Measurements from ENCODE around the gene APOM.

APOM gene

DNA sequence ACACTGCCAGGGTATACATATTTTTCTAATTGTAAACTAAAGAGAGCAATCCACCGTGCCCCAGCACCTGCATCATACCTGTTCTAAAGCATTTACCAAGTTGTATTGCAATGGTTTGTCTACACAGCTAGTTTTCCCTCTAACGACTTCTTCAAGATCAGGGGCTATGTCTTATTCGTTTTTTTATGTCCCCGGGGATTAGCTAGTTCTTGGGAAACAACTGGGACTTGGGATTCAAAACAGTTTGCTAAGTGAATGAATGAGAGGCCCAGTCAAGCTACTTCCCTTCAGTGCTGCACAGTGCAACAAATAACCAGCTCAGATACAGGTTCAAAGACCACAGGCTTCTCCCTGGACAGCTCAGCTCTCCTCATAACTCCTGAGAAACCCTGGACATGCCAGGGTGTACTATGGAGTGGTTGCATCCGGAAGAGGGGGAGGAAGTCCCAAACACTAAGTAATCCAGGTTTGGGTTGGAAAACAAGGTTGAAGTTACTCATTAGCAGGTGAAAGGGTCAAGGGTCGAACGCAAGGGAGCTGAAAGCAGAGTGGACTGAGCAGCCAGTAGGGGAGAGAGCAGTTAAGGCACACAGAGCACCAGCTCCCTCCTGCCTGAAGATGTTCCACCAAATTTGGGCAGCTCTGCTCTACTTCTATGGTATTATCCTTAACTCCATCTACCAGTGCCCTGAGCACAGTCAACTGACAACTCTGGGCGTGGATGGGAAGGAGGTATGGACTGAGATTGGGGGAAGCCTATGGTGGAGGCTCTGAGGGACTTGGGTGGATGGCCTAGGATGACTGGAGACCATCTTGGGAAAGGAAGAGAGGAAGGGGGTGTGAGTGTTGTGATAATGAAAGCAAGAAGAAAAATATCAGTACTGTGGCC is at the start of gene APOM:
APOM (plus strand) TSS at position 546 of the 889 bp plus-strand sequence; CDS start at position 619, 73 bp downstream.
- no peak for DNase-seq (ENCODE audit: low read depth)

GRCh38 chr6:31607317-31607716 is 48.4 kb upstream of the APOM start:
- no peak for DNase-seq (ENCODE audit: low read depth)

GRCh38 chr6:31609519-31610406 is 45.9 kb upstream of the APOM start:
- no peak for DNase-seq (ENCODE audit: low read depth)

DNA sequence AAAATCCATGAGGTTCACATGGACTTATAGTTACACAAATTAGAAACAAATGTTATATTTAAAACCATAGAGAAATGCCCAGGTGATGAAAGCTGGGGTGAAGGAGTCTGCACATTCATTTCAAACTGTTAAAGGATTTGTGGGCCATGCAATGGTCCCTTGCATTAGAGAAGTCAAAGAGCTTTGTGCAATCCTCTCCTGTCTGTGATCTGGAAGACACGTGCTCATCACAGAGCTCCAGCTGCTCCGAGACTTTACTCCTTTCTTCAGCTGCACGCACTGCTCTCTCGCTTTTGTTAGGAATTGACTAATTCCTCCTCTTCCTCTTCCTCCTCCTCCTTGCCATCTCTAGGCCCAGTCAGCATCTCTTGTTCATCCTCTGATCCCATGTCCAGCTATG is 44.7 kb upstream of the APOM start:
- DNase-seq (ENCODE audit: low read depth) = no peak

DNA sequence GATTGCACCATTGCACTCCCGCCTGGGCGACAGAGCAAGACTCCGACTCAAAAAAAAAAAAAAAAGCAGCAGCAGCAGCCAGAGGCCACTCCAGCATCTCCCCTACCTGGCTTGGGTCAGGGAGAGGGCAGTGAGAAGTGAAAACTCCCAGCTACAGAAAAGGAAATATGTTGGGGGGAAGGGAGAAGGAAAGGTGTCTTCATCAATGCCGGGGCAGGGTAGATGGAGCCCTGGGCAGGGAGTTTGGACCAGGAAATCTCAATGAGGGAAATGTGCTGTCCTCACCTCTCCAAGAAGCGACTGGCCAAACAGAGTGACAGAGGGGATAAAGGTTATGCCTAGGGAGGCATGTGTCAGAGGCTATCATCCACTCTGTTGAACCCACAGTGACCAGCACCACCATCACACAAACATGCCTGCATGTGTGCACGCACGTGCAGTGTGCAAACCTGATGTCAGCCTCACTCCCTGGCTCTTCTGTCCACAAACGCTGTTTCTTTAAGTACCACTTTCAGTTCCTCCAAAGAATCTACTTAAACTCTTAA is 41.5 kb upstream of the APOM start:
- no peak for DNase-seq (ENCODE audit: low read depth)

GRCh38 chr6:31614684-31615578 is 40.8 kb upstream of the APOM start, which contains the start of gene AIF1:
TSS of gene AIF1 (plus strand) at chr6:31615234. CDS start at chr6:31615330, 96 bp downstream.
- no peak for DNase-seq (ENCODE audit: low read depth)

GRCh38 chr6:31615748-31616147 is 39.9 kb upstream of the APOM start:
- no peak for DNase-seq (ENCODE audit: low read depth)

- DNase-seq (ENCODE audit: low read depth) = no peak
Measured at GRCh38 chr6:31617010-31617409, 38.7 kb upstream of the APOM start.

- DNase-seq (ENCODE audit: low read depth) = peak; percentile 81
Measured at GRCh38 chr6:31619805-31620585, 35.7 kb upstream of the APOM start.

- DNase-seq (ENCODE audit: low read depth) = peak; percentile 62
Measured at GRCh38 chr6:31620586-31621319, 34.9 kb upstream of the APOM start, which contains the start of gene PRRC2A. TSS of gene PRRC2A (plus strand) at chr6:31620715. CDS start at chr6:31622790, 2,075 bp downstream.

GRCh38 chr6:31621320-31621939 is 34.3 kb upstream of the APOM start:
- DNase-seq (ENCODE audit: low read depth) = no peak

GRCh38 chr6:31621991-31622390 is 33.7 kb upstream of the APOM start:
- DNase-seq (ENCODE audit: low read depth) = no peak

- DNase-seq (ENCODE audit: low read depth) = no peak
Measured at GRCh38 chr6:31622684-31623091, 33.0 kb upstream of the APOM start.

- no peak for DNase-seq (ENCODE audit: low read depth)
Measured at GRCh38 chr6:31624070-31624469, 31.6 kb upstream of the APOM start.

DNA sequence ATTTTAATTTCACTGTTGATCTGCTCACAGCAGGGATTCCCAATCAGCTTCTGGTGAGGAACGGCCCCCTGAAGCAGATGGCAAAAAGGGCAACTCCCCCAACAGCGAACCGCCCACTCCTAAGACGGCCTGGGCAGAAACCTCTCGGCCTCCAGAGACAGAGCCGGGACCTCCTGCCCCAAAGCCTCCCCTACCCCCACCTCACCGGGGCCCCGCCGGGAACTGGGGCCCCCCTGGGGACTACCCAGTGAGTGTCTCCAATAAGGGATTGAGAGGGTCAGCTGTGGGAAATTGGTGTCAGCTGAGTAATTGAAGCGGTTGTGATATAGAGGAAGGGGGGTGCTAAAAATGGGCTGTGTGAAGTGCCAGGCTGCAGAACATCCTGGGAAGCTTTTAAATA is 28.7 kb upstream of the APOM start:
- no peak for DNase-seq (ENCODE audit: low read depth)

DNA sequence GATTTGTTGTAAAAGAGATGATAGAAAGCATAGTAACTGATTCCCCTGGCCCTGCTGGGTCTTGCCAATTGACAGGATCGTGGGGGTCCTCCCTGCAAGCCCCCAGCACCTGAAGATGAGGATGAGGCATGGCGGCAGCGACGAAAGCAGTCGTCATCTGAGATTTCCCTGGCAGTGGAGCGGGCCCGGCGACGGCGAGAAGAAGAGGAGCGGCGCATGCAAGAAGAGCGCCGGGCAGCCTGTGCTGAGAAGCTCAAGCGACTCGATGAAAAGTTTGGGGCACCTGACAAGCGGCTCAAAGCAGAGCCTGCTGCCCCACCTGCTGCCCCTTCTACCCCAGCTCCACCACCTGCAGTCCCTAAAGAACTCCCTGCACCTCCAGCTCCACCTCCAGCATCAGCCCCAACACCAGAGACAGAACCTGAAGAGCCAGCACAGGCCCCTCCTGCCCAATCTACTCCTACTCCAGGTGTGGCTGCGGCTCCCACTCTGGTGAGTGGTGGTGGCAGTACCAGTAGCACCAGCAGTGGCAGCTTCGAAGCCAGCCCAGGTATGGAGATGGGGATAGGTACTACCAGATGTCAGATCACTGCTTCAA is 27.9 kb upstream of the APOM start:
- DNase-seq (ENCODE audit: low read depth) = no peak

DNA sequence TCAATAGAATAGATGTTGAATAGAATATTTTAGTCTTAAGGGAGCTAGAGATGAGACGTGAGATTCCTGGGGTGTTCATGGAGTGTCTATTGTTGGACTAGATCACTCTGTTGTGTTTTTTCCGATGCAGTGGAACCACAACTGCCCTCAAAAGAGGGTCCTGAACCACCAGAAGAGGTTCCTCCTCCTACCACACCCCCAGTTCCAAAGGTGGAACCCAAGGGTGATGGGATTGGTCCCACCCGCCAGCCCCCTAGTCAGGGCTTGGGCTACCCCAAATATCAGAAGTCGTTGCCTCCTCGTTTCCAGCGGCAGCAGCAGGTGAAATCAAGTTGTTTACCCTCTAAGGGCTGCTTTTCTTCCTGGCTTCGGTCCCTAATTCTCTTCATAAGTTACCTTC is 26.7 kb upstream of the APOM start:
- no peak for DNase-seq (ENCODE audit: low read depth)

GRCh38 chr6:31630177-31630934 is 25.3 kb upstream of the APOM start:
- DNase-seq (ENCODE audit: low read depth) = no peak

Measured in stimulated activated CD8-positive, alpha-beta memory T cell treated with anti-CD3 and anti-CD28 coated beads, Interleukin-15, amount 100 ng/mL, for 24 hours (primary cell).